NK-92 (cell line): ENCODE results near the gene WWOX.

Experiments
- DNase-seq: peaks from one replicate; lab custom pipeline; 2025; ENCODE audit not compliant: unreplicated experiment; lab: John Stamatoyannopoulos, UW

The WWOX gene

DNA sequence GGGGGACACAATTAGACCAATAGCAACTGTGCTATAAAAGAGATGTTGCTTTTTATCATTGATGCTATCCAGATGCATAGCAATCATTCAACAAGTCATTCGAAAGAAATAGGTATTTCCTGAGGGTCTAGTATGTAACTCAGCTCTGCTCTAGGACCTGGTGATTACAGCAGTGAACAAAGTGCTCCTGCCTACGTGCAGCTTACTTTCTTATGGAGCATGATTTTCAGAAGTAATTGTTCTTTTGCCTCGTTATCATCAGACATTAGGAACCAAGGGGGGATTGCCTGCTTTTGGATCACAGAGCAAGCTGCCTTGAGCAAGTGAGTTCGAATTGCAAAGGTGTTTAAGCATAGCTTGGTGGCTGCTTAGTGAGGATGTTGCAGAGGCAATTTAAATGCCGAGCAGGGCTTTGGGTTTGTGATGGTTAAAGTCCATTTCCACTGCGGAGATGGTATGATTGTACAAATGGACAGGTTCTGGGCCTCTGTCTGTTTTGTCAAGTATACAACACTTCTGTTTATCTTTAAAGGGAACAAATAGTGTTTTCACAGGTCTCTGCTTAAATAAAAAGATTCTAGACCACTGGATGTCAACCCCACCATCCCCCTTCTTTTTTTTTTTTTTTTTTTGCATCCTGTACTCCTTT lies 41.5 kb downstream of the WWOX start:
- no peak for DNase-seq

DNA sequence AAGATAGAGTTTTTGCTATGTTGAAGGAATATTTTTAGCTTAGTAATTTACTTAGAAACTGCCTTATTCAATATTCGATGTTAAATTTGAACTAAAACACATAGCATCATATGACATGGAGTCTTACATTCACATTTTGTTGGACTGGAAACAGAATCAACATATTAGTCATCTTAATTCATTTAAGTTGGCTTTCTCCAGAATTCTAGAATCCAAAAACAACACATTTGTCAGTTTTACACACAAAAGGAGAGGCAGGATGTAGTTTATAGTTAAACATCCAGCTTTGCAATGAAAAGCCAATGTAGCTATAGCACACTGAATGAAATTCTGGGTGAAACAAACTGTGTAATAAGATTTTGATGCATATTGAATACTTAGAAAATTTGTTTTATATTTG lies 43.3 kb downstream of the WWOX start:
- DNase-seq = no peak

DNA sequence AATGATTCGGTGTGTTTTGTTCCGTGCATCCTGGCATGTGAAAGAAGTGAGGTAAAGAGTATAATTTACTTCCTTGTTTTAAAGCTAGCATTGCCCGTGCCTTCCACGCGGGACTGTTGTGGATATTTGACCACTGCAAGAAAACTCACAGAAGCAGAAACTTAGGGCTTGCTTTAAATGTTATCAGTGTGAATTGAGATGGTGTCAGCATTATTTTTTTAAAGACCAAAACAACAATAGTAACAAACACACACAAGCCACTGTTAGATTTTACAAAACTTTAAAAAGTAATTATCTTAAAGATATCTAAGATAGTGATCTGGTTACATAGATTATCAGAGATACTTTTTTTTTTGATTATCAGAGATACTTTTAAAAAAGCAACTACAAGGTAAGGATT lies 47.4 kb downstream of the WWOX start:
- DNase-seq = no peak

DNA sequence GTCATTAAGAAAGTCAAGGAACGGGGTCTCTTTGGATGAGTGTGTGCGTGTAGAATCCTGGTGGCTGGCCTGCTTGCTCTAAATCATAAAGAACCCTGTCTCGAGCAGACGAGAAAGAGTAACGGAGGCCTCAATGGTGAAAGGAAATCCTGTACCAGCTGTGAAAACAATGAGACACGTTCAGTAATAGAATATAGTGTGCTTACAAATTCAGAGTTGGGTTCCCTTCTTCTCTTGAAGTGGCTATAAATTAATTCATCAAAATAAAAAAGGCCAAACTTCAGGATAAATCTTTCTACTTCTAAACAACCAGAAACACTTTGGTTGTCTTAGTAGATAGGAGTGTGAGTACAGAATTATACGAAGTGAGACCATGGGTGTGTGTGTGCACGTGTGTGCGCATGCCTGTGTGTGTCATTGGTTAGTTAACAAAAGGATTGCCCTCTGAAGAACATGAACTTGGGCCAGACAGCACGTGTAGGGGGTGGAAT lies 48.5 kb downstream of the WWOX start:
- no peak for DNase-seq

DNA sequence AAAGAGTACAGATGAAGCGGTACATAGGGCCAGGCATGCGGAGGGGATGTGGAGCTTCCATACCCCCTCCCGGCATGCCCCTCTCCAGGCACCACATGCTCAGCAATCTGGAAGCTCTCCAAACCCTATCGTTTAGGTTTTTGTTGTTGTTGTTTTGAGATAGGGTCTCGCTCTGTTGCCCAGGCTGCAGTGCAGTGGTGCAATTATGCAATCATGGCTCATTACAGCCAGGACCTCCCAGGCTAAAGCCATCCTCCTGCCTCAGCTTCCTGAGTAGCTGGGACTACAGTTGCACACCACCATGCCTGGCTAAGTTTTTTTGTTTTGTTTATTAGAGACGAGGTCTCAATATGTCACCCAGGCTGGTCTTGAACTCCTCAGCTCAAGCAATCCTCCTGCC lies 50.8 kb downstream of the WWOX start:
- no peak for DNase-seq

DNA sequence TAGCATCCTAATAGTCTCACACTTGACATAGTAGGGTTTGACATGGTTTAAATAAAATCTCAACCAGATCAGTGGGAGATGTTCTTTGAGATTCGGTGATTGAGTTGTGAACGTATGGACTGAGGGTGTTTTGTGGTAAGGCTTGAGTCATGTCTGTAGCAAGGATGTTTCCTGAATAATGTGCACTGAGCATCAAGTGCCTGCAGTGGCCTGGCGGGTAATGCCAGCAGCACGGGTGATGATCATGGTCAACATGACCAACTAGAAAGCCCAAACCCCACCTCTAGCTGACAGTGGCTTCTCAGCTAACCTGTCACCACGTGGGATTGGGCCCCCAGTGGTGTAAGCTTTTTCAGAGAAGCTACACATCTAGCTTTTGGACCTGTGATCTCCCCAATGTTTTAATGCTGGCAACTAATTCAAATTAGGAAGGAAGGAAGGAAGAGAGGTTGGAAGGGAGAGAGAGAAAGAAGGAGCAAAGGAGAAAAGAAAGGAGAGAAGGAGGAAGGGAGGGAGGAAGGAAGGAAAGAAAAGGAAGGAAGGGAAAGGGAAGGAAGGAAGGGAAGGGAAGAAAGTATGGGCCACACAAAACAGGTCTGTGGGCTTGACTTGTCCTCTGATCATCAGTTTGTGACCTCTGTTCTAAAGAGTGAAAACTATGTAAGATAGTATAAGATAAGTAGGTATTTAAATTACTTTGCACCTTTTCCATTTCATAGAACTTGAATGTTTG lies 55.4 kb downstream of the WWOX start:
- no peak for DNase-seq

DNA sequence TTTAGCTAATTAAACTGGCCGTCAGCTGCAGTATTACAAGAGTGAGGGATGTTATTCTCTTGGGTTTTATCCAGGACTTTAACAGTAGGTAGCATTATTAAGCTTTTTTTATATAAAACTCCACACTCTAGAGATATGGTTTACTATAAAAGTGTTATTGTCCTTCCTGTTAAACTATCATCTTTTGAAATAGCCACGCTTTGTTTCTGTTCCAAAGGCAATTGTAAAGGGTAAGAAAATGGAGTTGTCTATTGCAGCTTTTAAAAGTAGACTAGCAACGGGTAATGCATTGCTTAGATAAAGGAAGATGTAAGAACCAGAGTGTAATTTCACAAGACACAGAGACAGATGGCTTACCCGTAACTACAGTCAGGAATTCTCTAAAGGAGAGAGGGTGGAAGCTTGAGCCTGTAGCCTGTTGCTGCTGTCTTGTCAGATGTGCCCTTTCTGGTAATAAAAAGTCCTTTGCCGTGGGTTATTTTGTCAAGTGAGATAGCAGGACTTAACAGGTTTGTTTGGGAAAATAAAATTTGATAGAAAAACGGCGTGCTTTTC lies 56.4 kb downstream of the WWOX start:
- DNase-seq = no peak

DNA sequence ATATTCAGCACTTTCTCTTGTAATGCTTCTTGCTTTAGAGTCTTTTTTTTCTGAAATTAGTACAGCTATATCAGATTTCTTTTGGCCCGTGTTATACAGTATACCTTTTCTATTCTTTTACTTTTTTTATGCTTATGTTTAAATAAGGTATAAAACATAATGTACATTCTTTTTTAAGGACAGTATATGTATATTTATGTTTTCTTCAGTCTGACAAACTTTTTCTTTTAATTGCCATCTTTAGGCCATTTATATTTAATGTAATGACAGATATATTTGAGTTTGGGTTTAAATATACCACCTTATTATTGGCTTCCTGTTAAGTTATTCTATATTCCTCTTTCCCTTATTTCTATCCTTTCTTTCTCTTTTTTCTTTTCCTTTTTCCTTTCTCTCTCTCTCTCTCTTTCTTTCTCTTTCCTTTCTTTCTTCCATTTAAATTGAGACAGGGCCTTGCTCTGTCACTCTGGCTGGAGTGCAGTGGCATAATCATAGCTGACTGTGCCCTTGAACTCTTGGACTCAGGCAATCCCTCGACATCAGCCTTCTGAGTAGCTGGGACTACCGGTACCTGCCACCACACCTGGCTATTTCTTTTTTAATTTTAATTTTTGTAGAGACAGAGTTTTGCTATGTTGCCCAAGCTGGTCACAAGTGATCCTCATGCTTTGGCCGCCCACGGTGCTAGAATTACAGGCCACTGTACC lies 61.7 kb downstream of the WWOX start:
- no peak for DNase-seq

DNA sequence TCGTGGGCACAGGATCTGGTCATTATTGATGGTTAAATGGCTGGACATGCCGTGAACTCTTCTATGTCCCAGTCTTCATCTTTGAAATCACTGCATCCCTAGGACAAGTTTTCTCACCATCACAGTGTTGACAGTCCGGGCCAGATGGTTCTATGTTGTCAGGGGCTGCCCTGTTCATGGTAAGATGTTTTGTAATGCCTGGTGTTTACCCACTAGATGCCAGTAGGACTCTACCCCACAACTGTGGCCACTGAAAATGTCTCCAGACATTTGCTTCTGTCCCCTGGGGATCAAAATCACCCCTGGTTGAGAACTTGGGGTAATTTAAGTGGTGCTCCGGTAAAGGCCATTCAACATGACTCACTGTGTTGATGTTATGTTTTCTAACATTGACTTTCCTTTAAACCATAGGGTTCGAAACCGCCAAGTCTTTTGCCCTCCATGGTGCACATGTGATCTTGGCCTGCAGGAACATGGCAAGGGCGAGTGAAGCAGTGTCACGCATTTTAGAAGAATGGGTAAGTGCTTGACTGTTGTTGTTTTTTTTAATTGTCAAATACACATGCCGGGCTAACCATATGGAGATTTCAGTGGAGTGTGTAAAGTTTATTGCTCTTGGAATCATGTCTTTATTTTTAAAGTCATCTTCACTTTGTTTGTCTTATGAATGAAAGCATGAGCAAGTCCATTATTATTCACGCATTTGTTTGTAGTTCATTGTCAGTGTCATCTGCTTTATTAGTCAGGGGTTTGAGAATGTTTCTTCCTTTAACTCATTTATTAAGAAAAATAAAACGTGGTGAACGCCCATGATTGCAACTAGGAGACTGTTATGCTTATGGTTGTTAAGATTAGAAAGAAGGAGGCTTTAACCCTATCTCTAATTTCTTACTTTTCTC lies 64.6 kb downstream of the WWOX start:
- no peak for DNase-seq

DNA sequence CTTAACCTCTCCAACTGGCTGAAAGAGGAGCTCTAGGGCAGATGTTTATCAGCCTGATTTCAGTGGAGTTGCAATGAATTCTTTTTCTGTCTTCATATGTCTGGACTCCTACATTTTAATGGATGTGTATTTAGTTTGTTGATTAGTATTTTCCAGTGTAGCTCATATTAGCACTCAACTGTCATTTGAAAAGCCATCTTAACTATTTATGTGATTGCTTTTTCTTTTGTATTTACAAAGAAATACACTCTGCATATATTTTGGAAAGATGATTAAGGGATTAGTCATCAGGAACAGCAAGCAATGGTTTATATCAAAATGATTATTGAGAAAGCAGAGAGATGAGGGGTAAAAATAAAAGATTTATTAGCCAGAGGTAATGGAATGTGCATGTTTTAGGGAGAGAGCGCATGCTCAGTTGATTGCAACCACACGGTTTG lies 71.1 kb downstream of the WWOX start:
- no peak for DNase-seq

DNA sequence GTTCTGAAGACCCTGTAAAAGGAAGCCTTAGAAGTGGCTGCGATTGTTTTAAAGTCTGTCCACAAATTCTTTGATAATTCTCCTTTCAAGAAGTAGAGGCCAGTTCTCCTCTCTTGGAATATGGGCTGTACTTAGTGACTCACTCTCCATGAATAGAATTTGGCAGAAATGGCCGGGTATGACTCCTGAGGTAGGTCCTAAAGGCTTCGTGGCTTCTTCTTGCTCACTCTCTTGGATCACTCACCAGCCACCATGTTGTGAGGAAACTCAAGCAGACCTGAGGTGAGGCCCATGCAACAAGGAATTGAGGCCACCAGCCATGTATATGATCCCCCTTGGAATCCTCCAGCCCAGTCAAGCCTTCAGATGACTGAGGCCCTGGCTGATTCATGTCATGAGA lies 75.8 kb downstream of the WWOX start:
- DNase-seq = no peak

DNA sequence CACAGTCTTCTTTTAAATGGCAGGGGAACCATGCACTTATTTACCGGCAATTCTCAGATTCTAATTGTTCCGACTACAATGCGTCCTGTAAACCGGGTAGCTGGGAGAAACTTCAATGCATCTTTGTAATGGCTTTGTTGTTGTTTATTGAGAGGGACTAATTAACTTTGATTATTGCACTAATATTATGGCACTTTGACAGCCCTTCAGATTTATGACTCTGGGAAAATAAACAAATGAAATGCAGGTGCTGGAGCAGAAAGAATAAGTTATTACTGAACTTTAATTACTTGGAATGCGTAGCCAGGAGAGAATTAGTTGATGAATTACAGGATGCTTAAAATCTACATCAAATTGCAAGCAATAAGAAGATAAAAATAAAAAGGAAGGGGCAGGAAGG lies 77.0 kb downstream of the WWOX start:
- DNase-seq = no peak

DNA sequence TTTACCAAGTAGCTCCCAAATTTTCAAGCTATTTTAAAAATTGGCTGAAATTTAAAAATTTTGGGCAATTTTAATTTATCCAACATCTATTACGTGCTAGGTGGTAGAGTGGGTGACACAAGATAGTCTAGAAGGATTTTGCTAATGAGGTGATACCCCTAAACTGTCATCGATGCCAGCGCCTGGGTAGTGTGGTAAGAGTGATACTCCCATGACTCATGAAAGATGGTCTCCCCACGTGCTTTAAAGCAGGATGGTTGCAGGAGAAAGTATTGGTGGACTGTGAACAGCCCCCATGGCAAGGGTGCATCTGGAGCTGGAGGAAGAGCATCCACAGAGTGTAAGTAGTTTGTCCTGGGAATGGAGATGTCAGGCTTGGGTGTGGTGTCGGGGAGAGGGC lies 77.8 kb downstream of the WWOX start:
- DNase-seq = no peak

DNA sequence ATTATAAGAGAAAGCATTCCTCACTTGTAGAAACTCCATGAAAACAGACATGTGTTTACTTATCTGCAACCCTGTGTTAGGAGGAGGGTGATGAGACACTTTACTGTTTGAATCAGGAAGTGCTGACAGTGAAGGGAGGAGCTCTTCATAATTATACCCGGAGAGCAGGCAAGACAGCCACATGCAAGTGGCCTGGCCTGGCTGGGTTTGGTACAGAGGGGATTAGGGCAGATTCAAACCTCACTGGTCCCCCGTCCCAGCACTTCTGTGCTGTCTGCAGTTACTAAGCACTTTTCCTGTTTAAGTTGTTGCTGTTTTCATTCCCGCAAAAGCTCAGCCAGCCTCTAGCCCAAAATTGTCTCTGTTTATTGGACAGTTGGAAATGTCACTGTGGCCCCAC lies 78.5 kb downstream of the WWOX start:
- no peak for DNase-seq

DNA sequence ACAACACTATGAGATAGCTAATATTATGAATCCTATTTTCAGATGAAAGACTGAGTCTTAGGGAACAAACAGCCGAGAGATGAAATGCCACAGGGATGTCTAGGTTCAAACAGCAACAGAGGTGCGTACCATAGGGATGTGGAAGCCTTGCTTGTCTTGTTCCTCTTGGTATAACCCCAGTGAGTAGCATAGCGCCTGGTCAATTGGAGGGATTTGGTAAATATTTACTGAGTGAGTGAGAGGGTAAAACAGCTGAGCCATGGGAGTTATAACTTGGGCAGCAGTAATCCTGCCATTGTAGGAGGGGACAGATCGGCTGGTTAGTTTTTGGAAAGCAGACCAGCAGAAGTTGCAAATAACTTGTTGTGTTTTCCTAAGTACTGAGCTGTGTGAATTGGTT lies 80.2 kb downstream of the WWOX start:
- DNase-seq = no peak

DNA sequence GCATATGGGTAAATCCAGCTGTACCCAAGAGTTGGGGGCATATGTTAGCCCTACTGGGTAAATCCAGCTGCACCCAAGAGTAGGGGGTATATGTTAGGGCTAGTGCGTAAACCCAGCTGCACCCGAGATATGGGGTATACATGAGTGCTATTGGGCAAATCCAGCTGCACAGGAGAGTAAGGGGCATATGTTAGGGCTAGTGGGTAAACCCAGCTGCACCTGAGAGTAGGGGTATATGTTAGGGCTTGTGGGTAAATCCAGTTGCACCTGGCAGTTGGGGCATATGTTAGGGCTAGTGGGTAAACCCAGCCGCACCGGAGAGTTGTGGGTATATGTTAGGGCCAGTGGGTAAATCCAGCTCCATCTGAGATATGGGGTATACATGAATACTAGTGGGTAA lies 80.9 kb downstream of the WWOX start:
- DNase-seq = no peak

DNA sequence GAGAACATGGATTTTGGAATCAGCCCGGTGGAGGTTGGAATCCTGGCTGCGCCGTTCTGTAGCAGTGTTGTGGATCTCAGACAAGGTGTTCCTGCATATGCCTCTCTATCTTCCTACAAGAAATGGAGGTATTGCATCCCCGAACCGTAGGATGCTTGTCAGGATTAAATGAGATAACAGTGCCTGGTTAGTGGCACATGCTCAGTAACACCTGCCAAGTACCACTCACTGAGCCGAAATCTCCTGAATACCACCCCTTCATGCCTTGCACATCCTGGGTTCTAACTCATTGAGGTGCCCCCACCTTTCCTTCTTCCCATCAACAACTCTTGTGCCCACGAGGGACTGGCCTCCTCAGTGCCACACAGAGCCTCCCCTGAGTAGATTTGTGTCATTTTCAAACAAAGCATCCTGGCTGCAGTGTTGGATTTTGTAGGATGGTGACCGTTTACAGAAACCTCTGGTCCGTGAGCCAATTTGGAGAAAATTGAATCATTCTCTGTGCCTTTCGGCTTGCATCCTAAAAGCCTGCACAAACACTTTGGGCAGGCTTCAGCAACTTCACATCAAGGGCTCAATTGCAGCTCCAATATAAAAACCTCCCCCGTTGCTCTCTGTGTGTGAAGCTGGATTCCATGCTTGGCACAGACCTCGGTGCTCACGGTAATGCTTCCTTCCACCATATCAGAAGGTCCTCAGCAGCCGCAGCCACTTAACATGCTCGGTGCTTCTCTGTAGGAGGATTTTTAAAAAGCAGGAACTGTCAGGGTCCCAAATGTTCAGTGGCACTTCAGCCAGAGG lies 84.2 kb downstream of the WWOX start:
- no peak for DNase-seq

DNA sequence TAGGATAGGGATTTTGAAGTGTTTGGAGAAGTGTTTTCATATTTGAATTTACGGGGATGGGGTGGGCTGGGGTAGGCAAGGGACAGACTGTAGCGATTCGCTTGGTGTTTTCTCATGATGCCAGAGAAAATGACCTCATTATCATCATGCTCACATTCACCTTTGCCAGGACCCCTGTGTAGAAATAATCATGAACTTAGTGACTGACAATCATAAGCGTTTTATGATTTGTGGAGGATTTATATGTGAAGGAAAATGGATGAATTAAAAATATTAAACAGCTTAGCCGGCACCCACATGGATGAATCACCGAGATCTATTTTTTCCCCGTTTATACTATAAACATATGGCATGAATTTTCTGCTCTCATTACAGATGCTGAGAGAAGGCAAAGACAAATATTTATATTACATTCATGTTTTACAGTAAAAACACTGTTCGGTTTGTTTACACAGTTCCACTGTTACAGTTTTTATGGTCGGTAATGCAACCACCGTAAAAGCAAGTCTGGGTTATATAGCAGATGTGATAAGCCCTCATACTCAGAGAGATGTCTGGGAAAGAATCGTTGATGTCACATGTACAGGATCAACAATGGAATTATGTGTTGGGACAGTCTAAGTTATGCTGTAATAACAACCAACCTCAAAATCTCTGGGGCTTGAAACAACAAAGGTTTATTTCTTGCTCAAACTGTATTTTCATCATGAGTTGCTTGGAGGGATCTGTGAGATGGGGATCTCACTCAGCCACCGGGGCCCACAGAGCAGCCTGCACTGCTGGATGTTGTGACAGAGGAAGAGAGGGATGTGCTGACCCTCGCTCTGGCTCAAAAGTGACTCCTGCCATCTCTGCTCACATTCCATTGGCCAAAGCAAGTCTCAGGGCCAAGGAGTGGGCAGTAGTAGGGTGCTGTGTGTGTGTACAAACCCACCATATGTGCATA lies 85.1 kb downstream of the WWOX start:
- no peak for DNase-seq

DNA sequence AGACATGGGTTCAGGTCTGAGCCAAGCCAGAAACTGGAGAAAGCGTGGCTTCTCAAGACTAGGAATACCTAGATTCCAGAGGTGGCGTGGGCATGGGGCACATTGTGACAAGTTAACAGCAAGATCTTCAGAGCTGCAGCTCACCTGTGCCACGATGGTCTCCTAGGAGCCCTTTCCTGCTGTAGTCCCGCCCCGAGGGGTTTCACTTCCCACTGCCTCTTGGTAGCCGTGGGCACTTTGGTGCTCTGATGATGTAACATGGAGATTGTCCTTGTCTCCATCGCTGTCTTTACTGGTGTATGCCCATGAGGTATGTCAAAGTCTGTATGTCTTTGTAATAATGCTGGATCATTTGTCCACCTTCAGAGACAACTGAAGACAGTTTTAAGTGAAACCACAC lies 89.7 kb downstream of the WWOX start:
- no peak for DNase-seq
